Activated T-cell treated with anti-CD3 and anti-CD28 coated beads for 48 hours (primary cell): ENCODE data around the gene PPP1R1B.

Experiments
- DNase-seq: peaks from one replicate; pipeline ENCODE4 v3.0.0-alpha.2; 2020; ENCODE audit warnings: low read depth

The PPP1R1B gene

DNA sequence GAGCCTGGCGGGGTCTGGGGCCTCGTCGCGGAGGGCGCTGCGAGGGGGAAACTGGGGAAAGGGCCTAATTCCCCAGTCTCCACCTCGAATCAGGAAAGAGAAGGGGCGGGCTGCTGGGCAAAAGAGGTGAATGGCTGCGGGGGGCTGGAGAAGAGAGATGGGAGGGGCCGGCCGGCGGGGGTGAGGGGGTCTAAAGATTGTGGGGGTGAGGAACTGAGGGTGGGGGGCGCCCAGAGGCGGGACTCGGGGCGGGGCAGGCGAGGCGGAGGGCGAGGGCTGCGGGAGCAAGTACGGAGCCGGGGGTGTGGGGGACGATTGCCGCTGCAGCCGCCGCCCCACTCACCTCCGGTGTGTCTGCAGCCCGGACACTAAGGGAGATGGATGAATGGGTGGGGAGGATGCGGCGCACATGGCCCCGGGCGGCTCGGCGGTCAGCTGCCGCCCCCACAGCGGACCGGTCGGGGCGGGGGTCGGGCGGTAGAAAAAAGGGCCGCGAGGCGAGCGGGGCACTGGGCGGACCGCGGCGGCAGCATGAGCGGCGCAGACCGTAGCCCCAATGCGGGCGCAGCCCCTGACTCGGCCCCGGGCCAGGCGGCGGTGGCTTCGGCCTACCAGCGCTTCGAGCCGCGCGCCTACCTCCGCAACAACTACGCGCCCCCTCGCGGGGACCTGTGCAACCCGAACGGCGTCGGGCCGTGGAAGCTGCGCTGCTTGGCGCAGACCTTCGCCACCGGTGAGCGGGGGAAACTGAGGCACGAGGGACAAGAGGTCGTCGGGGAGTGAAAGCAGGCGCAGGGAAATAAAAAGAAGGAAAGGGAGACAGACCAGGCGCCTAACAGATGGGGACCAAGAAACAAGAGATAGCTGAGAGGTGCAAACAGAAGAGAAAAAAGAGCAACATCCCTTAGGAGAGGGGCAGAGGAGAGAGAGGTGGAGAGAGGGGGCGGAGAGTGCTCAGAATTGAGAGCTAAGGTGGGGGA lies 41.5 kb downstream of the PPP1R1B start, which contains the start of gene PNMT:
Gene PNMT, plus strand, starts transcription at position 509 of the 980 bp plus-strand sequence. Its CDS starts 23 bp downstream, at position 532.
- peak; percentile 69 for DNase-seq

DNA sequence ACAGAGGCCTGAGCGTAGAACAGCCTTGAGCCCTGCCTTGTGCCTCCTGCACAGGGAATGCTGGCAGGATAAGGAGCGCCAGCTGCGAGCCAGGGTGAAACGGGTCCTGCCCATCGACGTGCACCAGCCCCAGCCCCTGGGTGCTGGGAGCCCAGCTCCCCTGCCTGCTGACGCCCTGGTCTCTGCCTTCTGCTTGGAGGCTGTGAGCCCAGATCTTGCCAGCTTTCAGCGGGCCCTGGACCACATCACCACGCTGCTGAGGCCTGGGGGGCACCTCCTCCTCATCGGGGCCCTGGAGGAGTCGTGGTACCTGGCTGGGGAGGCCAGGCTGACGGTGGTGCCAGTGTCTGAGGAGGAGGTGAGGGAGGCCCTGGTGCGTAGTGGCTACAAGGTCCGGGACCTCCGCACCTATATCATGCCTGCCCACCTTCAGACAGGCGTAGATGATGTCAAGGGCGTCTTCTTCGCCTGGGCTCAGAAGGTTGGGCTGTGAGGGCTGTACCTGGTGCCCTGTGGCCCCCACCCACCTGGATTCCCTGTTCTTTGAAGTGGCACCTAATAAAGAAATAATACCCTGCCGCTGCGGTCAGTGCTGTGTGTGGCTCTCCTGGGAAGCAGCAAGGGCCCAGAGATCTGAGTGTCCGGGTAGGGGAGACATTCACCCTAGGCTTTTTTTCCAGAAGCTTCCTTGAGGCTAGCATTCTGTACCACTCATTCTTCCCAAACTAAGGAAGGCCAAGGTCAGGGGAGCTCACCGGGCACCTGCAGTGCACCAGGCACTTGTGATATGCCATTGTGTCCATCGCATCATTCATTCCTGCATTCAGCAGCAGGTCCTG lies 43.4 kb downstream of the PPP1R1B start:
- no peak for DNase-seq

DNA sequence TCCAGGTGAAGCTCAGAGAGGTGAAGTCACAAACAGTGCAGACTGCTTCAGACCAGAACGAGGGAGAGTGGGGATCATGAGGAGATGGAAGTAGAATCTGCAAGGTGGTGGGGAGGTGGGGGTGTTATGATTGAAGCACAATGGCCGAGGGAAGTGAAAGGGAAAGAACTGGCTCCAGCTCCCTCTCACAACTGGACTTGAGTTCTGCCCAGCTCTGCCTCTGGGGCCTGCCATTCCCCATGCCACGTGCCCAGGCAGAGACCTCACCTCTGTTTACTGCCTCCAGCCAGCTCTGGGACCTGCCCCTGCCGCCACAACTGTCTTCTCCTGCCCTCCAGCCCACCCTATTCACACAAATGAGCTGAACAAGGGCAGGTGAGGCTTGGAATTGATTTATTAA lies 44.0 kb downstream of the PPP1R1B start:
- no peak for DNase-seq

DNA sequence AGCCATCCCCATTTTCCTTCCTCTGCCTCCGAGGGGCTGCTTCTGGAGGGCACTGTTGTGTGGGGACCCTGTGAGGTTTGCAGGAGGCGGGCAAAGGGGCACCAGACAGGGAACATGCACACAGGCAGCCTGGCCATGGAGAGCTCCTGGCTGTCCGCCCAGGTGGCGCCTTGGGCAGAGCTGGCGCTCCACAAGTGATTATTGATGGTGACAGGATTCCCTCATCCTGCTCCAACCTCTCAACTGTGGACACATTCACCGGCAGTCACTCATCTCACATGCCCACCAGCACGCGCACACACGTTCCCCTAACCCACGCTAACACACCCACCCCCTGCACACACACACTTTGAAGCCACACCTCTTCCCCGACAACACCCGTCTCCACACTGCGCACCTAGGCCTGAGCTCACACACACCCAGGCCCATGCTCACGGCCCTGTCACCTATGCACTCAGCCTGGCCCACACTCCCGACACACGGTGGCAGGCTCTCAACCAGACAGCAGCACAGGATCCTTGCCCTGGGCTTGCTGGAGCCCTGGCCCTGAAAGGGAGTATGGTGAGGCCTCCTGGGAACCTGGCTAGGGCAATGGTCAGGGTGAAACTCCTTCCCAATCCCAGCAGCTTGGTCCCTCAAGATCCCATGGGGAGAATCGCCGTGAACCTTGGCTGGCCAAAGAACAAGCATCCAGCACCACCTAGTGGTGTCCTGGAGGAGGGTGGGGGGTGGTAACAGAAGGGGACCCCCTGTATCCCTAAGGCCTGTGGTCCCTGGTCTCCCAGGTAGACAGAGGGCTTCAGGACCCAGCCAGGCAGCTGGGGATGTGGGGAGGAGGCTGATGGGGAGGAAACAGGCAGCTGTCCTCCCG lies 45.1 kb downstream of the PPP1R1B start:
- DNase-seq: no peak

DNA sequence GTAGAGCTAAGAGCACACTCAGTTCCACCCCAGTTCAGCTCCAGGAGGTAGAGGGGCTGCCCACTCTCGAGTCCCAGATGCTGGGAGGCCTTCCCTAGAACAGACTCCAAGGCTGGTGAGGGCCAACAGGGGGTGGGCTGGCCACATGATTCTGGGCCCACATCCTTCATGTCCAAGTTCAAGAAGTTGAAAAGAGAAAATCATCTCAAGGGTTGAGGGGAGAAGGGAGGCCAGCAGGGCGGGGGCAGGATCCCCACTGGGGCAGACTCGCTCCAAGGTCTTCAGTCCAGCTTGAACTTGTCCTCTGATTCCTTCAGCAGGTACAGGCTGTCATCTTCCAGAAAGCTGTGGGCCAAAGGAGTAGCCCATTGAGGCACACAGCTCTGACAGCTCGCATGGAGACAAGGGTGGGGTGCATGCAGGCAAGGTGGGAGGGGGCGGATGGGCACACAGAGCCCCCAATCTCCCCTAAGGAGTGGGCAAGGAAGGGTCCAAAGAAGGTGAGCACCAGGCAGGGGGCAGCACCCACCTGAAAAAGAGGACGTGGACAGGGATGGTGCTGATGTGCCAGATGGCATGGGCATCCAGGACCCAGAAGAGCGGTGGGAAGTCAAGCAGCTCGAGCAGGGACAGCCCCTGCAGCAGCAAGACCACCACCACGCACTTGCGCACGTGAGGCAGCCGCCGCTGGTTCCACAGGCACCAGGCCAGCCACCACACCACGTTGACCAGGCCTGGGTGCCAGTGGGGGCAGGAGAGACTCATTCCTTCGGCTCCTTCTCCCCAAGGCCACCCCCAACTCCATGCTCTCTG lies 46.0 kb downstream of the PPP1R1B start:
- no peak for DNase-seq

DNA sequence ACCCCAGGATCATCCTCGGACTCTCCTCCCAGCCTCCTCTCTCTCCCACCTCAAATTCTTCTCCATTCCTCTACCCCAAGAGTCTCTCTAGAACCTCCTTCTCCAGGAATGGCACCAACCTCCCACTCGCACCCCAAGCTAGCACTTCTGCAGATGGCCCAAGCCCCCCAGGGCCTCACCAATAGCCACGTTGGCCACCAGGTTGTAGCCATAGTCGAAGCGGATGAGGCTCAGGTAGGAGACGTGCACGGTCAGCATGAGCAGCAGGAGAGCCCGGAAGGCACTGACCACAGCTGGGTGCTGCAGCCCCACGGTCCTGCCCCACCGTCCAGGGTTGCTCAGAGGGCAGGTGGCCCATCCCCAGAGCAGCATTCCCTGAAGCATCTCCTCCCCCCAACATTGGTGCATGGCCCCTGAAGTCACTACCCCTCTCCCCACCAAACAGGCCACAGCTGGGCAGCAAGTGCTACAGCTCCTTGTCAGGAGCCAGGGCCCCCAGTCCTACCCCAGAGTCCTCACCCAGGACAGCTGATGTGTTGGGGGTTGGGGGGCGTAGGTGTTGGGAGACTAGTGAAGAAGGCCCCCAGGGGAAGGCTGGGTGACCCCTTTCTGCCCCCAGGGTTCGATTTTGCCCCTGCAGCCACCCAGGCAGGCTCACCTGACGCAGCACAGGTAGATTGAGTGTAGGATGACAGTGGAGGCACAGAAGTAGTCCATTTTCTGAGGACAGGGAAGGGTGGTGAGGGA lies 46.8 kb downstream of the PPP1R1B start:
- no peak for DNase-seq

DNA sequence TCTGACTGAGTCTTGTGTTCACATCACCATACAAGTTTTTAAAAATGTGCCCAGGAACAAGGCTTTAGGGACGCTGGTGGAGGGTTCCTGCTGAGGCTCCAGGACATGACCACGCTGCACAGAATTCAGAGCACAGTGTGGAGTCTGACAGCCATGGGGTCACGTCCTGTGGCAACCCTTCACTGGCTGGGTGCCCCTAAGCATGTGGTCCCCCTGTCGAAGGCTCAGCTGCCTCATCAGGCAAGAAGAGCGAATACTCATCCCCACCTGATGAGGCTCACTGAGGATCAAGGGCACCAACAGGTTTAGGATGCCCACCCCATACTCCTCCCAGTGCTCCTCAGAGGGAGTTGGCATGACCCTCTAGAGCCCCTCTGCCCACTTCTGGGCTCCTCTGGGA lies 47.4 kb downstream of the PPP1R1B start:
- no peak for DNase-seq

DNA sequence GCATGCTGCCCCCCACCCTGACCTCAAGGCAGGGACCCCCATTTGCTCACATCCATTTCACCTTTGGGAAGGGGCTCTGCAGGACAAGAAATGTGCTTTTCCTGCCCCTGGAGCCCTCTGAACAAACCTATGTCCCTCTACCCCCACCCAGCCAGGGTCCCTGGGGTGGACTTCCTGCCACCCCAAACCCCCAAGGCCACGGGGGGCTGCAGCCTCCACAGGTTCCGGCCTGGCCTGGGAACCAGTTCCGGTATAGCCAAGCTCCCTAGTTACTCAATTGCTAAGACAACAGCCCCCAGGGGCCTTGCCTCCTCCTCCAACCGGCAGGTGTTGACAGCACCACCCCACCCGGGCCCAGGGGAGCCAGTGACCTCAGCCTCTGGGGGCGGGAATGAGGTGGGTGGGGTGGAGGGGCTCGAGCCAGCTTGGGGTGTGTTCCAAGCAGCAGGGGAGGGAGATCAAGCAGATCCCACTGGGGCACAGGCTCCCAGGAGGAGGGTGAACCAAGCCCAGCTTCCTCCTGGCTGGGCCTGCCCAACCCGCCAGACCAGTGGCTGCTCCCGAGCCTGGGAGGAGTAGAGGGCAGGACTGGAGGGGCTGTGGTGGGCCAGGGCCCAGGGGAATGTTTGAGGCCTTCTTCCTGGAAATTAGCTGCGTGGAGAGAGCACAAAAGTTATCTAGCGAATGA lies 48.1 kb downstream of the PPP1R1B start:
- no peak for DNase-seq

DNA sequence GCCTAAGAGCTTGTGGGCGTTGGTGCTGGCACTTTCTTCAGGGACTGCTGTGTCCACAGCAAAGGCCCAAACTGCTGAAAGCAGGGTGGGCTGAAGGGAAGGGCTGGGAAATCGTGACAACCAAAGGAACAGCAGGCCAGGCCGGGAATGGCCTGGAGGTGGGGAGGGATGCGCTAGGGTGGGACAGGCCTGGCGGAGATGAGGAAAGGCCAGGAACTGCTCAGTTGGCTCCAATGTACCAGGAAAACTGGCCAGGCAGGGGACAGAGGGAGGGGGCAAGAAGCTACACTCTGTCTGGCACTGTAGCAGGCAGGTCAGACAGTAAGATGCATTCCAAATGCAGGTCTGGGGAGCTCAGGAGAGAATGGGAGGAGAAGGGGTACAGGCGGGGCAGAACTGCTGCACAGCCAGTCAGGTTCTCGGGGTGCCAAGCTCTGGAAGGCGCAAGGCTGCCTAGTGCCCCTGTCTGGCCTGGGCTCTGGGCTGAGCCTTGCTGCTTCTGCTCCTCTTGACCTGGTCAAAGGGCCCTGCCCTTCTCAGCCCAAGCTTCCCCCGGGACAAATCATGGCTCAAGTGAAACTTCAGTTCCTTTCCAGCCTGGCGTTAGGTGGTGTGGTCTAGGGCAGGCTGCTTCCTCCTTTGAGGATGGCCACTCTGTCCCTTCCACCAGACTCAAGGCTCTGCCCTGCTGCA lies 48.8 kb downstream of the PPP1R1B start:
- no peak for DNase-seq

DNA sequence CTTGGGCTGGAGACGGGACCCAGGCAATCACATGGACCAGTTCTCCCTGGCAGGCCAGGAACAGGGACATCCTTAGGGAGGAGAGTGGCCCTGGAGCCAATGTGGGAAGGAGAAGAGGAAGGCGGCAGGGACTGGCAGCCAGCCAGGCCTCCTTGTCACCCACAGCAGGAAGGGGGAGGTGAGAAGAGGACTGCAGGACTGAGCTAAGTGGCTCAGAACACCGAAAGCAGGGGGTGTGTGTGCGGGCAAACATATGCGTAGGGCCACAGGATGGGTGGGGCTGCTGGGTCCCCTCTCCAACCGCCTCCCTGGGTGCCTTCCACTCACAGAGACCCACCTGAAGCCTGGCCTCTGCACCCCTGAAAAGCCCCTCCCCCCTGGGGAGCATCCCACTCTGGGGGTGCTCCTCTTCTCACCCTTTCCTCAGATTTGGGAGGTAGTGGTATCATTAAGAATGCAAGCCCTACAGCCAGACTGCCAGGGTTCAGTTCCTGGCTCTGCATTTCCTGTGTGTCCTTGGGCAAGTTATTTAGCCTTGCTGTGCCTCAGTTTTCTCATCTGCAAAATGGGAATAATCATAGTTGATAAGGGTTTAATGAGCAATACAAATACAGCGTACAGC lies 49.6 kb downstream of the PPP1R1B start:
- DNase-seq: no peak

DNA sequence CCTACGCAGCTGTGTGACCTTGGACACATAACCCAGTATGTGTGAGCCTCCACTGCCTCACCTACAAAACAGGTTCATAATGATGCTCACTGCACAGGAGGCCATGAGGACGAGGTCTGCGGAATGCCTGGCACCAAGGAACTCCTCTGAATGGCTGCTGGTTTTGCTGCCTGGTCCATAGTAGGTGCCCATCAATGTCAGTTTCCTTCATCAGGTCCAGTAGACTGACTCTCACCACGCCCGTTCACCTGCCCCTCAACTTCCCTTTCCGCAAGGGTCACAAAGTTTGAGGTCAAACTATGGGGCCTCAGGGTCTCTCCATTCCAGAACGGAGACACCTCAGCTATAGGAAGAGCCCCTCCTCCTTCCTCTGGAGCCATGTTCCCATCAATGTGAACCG lies 50.3 kb downstream of the PPP1R1B start:
- DNase-seq: no peak

DNA sequence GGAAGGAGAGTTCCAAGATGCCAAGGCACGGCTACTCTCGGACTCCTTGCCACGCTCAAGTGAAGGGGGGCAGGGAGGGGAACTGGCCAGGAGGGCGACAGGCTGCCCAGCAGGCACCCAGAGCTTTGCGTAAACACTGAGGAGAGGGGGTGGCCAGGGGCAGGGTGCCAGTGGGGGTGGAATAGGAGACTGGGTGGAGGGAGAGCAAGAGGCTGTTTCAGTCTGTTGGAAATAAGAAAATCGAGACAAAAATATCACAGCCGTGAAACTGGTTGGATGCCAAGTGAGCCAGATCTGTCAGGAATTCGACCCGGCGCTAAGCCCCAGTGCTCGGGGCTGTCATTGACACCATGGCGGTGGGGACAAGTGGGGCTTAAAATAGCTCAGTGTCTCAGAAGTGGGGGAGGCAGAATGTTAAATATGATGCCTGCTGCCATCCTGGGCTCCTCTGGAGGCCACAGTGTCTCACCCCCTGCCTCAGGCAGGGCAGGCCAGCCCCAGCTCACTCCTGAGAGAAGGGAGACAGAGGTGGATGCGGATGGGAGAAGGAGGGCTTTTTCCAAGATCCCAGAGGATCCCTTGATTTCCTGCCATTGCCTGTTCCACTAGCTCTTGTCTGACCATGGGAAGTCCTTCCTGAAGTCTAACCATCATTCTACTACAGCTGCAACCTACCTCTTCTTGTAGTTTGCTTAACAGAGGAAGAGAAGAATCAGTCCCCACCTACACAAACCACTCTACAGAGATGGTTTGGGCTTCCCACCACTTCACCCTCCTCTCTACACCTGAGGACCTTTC lies 51.0 kb downstream of the PPP1R1B start:
- no peak for DNase-seq

DNA sequence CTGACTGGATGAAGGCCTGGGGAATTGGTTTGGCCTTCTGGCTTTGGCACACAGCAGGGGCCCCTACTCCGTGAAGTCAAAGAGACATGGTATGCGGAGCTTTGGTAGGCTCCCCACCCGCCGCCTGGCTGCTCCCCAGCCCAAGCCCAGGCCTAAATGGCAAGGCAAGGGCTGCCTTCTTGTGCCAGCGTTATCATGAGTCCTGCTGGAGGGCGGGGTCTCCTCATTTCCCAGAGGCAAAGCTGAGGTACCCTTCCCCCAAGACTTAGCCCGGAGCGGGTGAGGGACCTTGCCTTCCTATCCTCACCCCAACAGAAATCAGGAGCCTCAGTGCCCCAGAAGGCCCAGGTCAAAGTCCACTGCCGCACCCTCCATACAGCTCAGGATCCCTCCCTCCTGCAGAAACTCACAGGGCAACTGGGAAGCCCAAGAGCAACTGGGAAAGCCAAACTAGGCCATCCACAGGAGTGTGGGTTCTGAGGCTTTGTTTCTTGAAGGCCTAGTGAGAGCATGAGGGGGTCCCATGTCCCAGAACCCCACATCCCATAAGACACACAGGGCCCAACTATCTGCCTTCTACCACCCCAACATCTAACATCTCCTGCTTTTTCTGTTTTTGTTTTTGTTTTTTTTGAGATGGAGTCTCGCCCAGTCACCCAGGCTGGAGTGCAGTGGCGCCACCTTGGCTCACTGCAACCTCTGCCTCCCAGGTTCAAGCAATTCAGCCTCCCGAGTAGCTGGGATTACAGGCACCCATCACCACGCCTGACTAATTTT lies 51.8 kb downstream of the PPP1R1B start:
- no peak for DNase-seq

DNA sequence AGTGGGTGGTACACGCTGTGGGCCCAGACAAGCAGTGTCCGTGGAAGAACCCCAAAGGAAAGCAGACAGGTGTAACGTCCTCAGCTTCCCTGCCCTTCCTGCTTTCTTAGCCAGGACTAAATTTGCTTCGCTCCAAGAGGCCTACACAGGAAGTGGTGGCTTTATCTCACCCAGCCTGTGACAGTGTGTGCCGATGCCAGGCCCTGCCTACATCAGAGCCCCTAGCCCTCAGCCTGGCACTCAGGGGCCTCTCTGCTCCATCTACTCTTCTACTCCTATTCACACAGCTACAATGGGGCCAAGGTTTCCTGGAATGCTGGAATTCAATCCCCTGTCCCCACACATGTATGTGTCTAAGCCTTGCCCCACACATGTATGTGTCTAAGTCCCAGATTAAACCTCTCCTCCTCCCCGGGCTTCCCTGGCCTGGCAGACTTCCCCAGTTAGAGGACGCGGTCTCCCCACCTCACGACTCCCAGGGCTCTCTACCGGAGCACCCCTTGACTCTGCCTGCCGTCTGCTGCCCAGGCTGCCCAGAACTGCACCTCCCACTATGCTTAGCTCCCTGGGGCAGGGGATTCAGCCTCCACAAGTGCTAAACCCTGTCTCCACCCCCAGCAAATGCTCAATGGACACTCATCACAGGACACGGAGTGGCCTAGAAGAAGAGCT lies 52.9 kb downstream of the PPP1R1B start:
- DNase-seq: no peak

DNA sequence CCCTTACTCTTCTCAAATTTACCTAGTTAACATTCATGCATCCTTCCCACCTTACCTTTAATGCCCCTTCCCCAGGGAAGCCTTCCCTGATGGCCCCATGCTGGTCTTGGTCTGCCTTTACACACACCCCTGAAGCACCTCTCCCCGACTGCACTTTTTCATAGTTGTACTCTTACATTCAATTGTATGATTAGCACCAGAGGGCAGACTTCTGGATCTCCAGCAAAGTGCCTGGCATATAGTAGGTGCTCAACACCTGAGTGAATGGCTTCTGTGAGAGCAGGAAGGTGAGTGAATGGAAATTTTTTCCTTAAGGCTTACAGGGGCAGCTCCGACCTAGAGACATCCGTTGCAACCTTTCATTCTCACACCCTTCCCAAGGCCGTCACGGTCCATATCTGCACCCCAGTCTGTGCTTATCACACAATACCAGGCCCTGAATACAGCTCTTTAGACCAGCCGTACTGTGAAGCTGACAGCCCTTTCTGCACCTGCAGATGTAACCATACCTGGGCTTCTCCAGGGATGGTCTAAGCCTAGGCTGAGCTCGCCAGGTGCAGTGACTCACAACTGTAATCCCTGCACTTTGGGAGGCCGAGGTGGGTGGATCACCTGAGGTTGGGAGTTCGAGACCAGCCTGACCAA lies 56.7 kb downstream of the PPP1R1B start:
- no peak for DNase-seq
